COR-L47 (cell line): ENCODE data around the gene TP73.

Experiments
- DNase-seq: peaks from one replicate; lab custom pipeline; 2025; lab: John Stamatoyannopoulos, UW

The TP73 gene

GRCh38 chr1:3729594-3730542 is 77.6 kb downstream of the TP73 start:
- no peak for DNase-seq

GRCh38 chr1:3730543-3731247 is 78.4 kb downstream of the TP73 start:
- no peak for DNase-seq

GRCh38 chr1:3731583-3732433 is 79.5 kb downstream of the TP73 start:
- no peak for DNase-seq

DNA sequence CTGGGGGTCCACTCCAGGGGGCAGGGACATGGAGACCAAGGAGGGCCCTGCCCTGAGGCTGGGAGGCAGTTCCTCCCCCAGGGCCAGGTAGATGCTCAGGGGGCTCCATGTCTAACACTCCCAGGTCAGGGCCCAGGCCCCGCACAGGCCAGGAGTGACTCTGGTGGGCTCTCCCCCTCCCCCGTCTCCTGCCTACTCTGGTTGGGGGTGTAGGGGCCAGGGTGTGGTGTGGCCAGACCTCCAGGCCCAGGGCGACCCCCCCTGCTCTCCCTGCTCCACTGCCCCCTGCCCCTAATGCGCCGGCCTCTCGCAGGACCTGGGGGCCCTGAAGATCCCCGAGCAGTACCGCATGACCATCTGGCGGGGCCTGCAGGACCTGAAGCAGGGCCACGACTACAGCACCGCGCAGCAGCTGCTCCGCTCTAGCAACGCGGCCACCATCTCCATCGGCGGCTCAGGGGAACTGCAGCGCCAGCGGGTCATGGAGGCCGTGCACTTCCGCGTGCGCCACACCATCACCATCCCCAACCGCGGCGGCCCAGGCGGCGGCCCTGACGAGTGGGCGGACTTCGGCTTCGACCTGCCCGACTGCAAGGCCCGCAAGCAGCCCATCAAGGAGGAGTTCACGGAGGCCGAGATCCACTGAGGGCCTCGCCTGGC is 80.2 kb downstream of the TP73 start:
- DNase-seq: no peak

DNA sequence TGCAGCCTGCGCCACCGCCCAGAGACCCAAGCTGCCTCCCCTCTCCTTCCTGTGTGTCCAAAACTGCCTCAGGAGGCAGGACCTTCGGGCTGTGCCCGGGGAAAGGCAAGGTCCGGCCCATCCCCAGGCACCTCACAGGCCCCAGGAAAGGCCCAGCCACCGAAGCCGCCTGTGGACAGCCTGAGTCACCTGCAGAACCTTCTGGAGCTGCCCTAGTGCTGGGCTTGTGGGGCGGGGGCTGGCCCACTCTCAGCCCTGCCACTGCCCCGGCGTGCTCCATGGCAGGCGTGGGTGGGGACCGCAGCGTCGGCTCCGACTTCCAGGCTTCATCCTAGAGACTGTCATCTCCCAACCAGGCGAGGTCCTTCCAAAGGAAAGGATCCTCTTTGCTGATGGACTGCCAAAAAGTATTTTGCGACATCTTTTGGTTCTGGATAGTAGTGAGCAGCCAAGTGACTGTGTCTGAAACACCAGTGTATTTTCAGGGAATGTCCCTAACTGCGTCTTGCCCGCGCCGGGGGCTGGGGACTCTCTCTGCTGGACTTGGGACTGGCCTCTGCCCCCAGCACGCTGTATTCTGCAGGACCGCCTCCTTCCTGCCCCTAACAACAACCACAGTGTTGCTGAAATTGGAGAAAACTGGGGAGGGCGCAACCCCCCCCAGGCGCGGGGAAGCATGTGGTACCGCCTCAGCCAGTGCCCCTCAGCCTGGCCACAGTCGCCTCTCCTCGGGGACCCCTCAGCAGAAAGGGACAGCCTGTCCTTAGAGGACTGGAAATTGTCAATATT is 81.0 kb downstream of the TP73 start:
- no peak for DNase-seq

DNA sequence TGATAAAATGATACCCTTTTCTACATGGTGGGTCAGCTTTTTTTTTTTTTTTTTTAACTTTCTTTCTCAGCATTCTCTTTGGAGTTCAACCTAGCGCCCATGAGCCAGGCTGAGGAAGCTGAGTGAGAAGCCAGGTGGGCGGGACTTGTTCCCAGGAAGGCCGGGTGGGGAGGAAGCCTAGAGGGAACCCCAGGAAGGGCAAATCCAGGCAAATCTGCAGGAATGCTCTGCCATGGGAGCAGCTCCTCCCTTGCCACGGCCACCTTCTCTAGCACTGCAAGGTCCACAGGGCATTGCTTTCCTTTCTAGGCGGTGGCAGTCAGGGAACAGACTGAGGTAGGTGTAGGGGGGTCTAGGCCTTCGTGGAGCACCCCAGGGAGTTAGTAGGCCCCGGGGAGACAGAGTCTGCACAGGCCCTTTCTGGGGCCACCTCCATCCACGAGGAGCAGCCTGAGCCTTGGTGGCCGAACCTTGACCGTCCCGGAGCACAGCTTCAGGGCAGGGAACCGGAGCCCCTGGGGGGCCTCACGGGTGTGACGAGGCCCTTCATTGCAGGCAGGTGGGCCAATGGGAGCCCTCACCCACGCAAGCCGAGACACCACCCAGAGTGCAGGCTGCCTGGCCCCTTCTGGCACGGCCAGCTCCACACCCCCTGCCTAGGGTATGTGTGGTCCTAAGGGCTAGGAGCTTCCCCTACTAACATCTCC is 81.7 kb downstream of the TP73 start:
- DNase-seq: no peak

GRCh38 chr1:3734602-3735001 is 82.3 kb downstream of the TP73 start:
- DNase-seq: no peak

GRCh38 chr1:3735027-3735681 is 82.8 kb downstream of the TP73 start:
- no peak for DNase-seq

GRCh38 chr1:3735688-3736087 is 83.4 kb downstream of the TP73 start:
- no peak for DNase-seq

- DNase-seq: no peak
Measured at GRCh38 chr1:3736131-3736561, 83.8 kb downstream of the TP73 start.

DNA sequence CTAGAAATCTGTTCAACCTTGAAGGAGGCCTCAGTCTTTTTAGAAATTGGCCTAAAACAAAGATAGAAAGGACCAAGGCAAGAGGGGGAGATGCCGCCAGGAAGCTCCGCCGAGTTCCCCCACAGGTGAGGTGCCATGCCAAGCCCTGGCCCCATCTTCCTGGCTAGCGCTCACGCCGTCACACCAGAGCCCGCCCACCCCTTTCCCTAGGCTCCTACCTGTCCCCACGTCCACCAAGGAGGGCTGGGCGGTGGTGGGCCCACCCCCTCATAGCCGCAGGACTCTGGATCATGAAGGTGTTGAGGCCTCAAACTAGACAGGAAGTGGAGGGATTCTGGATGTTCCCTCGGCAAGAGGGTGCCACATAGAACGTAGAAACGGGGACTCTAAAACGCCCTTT is 84.4 kb downstream of the TP73 start:
- no peak for DNase-seq

DNA sequence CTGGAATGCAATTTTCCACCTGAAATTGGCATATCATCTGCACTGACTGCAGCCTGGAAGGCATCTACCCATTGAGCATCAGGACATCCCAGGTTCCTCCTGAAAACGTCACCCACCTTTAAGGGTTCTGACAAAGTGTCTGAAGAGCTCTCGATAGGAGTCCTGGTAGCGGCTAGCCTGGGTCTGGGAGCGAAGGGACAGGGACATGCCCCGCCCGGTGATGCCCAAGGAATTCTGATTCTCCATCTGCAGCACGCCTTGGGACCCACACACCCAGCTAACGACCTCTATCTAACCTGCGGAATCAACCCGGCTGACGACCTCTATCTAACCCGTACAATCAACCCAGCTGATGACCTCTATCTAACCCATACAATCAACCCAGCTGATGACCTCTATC is 86.6 kb downstream of the TP73 start:
- DNase-seq: no peak

DNA sequence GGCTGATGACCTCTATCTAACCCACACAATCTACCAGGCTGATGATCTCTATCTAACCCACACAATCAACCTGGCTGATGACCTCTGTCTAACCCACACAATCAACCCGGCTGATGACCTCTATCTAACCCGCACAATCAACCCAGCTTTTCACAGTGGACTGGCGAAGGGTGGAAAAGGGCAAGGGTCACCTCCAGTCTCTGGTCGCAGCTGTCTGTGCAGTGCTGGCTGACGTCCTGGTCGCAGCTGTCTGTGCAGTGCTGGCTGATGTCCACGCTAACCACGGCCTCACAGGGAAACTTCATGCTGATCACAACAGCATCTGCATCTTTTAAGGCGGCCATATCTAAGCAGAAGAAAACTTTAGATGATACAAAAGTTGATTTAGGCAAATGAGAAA is 87.7 kb downstream of the TP73 start:
- no peak for DNase-seq

DNA sequence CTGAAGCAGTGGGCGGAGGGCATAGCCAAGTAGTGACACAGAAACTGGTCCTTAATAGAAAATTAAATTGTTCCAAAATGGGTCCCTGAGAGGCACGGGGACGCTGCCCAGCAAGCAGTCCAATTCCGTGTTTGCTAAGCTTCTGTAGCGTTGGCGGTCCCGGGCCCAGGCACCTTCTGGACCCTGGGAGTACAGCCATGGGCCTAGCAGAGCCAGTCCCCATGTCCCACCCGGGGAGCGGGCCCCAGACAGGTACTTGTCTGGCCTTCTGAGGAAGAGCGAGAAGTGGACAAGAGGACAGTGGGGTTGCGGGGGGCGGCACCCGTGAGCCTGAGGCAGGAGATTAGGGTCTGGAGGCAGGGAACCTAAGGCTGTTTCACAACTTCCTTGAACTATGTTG is 88.4 kb downstream of the TP73 start:
- DNase-seq: no peak

DNA sequence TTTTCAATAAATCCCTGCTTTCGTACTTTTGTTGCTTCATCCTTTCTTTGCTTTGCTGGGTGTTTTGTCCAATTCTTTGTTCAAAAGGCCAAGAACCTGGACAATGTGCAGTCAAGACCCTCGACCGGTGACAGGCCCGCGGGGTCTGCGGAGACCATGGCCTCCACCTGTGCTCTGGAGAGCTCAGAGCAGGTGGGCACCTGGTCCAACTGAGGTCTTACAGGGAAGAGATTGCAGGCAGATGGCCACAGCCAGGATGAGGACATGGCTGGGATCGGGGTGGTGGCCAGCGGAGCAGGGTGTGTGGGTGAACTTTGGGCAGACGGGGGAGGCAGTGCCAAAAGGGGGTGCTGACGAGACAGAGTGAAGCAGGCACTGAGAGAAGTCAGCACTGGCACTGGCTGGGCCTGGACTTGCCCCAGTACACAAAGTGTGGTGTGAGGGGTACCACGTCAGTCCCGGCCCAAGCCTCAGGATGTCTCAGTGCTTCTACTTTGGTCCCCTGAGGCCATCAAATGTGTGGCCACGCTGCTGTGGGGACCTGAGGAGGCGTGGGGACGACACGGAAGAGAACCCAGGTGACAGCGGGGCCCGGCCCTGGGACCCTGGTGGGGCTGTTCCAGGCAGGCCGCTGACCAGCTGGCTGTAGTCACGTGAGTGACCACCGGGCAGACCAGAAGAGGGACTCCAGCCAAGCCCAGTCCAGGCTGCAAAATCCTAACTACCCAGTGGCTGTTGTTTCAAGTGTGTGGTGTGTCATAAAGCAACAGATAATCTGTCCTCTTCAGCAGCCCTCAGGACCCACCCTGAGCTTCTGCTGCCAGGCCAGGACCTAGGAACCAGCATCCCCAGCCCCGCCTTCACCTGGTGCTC is 89.5 kb downstream of the TP73 start:
- no peak for DNase-seq

DNA sequence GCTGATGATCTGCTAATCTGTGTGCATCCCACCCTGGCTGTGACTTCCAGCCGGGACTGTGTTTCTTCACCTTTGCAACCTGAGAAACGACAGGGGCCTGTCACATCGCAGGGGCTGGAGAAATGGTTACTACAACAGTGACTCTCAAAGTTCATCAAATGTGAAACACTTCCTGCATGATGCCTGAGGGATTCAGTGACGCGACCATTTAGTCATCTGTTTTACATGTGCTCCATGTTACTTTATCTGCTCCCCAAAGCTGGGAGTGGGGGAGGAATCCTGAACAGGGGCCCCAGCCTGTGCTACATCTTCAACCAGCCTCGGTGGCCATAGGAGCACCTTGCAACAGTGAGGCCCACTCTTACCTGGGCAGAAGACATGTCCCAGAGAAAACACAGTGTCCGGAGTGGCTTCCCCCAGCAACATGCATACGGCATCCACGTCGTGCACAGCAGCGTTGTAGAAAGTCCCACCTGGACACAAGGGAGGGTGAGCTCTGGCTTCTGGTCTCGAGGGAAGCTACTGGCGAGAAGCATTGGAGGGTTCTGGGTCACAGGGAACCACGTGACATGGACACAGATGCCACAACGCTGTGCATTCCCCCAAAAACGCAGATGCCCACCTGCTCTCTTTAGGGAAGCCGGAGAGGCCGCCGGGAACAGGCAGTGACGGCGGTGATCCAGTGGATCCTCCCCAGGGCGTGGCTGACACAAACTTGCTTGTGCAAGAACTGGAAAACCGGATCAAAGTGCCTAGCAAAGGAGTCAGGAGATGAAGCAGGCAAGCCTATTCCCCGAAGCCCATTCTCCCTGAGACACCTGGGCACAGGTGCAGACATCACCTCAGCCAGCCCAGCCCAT is 90.4 kb downstream of the TP73 start:
- DNase-seq: no peak

DNA sequence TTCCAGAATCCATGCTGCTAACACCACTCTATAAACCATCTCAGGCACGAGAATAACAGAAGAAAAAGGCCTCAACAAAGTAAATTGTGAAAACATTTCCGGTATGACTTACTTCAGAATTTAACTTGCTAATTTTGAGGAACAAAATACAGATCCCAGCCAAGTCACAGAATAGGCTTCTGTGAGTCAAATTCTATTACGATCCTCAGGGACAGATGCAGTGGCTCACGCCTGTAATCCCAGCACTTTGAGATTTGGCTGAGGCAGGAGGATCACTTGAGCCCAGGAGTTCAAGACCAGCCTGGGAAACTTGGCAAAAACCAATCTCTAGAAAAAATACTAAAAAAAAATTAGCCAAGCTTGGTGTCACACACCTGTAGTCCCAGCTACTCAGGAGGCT is 91.1 kb downstream of the TP73 start:
- DNase-seq: no peak

DNA sequence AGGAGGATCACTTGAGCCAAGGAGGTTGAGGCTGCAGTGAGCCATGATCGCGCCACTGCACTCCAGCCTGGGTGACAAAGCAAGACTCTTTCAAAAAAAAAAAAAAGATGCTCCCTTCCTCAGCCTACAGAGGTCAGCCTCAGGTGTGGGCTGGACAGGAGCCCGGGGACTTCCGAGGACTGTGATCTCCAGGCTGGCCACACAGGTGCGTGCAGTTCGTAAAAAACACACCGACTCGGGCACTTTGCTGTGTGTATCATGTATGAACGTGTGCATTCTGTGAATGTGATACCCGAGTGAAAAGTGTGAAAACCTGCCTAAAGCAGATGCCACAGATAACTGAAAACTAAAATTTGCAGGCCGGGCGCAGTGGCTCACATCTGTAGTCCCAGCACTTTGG is 91.5 kb downstream of the TP73 start:
- no peak for DNase-seq
